PC-3 (cell line): ENCODE data around the gene UNC50. TPM values are rescaled to one million over a fixed set of nuclear protein-coding genes. Genes with fewer than 3 reads are reported as not detected.
A peak's percentile ranks its signal among the peaks of the same experiment; 100 is the strongest.
"Not testable (repeated sequence)": the region's sequence is repeated elsewhere in the genome, so short reads cannot be mapped to it uniquely, and the experiment has no call there.

ENCODE experiments used
- ATAC-seq: fragments of 200-7000 bp; cut with Tn5 transposase; 2 replicates; pipeline ENCODE4 v1.9.1; 2020; ENCODE audit warnings: mild to moderate bottlenecking, moderate library complexity
- BruUV-seq: library from RNA; stranded (reverse); fragments of 400-500 nt; replicated peaks from 2 replicates; lab custom pipeline; 2021; lab: Mats Ljungman, UMichigan
- CTCF ChIA-PET: fragments of 300-600 bp; sonication (Branson Sonifier 250); formaldehyde crosslinking; loops from one replicate; lab custom pipeline; 2022; ENCODE audit warnings: antibody characterized with exemption; lab: Charles Lee
- POLR2A ChIA-PET: fragments of 300-600 bp; sonication (Branson Sonifier 250); formaldehyde crosslinking; loops from one replicate; lab custom pipeline; 2022; ENCODE audit warnings: antibody characterized with exemption; ENCODE audit not compliant: unreplicated experiment; lab: Charles Lee
- DNase-seq: peaks from one replicate; pipeline ENCODE4 v3.0.0-alpha.2; 2015
- H2AFZ ChIP-seq: fragments of 300-600 bp; sonication (generic); 2 replicates; pipeline ENCODE4 v1.6.0; 2016; ENCODE audit warnings: antibody characterized with exemption, low read length
- H3F3A ChIP-seq: fragments of 300-600 bp; sonication (generic); one replicate; pipeline ENCODE4 v1.6.0; 2017; ENCODE audit warnings: antibody characterized with exemption, low read length, control low read depth, mild to moderate bottlenecking; ENCODE audit not compliant: unreplicated experiment
- H3K27ac ChIP-seq: fragments of 300-600 bp; sonication (generic); 2 replicates; pipeline ENCODE4 v1.5.1; 2016; ENCODE audit warnings: mild to moderate bottlenecking, low read length
- H3K27me3 ChIP-seq: fragments of 300-600 bp; sonication (generic); 2 replicates; pipeline ENCODE4 v1.6.1; 2016; ENCODE audit warnings: low read length, mixed read lengths
- H3K36me3 ChIP-seq: fragments of 300-600 bp; sonication (generic); 2 replicates; pipeline ENCODE4 v1.6.1; 2016; ENCODE audit warnings: low read depth, mixed run types, low read length, mixed read lengths
- H3K4me1 ChIP-seq: fragments of 300-600 bp; sonication (generic); 2 replicates; pipeline ENCODE4 v1.5.1; 2016; ENCODE audit warnings: low read length; ENCODE audit not compliant: insufficient read depth
- H3K4me2 ChIP-seq: fragments of 300-600 bp; sonication (generic); 2 replicates; pipeline ENCODE4 v1.6.0; 2016; ENCODE audit warnings: low read length
- H3K4me3 ChIP-seq: fragments of 300-600 bp; sonication (generic); 2 replicates; pipeline ENCODE4 v1.5.1; 2016; ENCODE audit warnings: mild to moderate bottlenecking, low read length, mixed read lengths
- H3K79me2 ChIP-seq: fragments of 300-600 bp; sonication (generic); 2 replicates; pipeline ENCODE4 v1.6.1; 2017; ENCODE audit warnings: low read length, mixed read lengths
- H3K9ac ChIP-seq: fragments of 300-600 bp; sonication (generic); 2 replicates; pipeline ENCODE4 v1.6.0; 2016; ENCODE audit warnings: mild to moderate bottlenecking, low read length
- H3K9me2 ChIP-seq: fragments of 300-600 bp; sonication (generic); replicated peaks from 2 replicates; pipeline ENCODE4 v1.6.1; 2016; ENCODE audit warnings: mixed run types, low read length, mixed read lengths
- H3K9me3 ChIP-seq: fragments of 300-600 bp; sonication (generic); 2 replicates; pipeline ENCODE4 v1.6.1; 2016; ENCODE audit warnings: low read length, mixed read lengths
- H4K20me1 ChIP-seq: fragments of 300-600 bp; sonication (generic); 2 replicates; pipeline ENCODE4 v1.6.1; 2016; ENCODE audit warnings: low read length, mixed read lengths
- CTCF ChIP-seq: fragments of 300-600 bp; sonication (generic); conservative IDR thresholded peaks from 2 replicates; pipeline ENCODE4 v1.5.1; 2017; ENCODE audit warnings: antibody characterized with exemption, low read depth, mild to moderate bottlenecking, low read length
- EZH2 ChIP-seq: fragments of 300-600 bp; sonication (generic); IDR thresholded peaks from one replicate; pipeline ENCODE4 v1.6.1; 2017; ENCODE audit warnings: antibody characterized with exemption, mild to moderate bottlenecking, low read length; ENCODE audit not compliant: unreplicated experiment
- EZH2phosphoT487 ChIP-seq: fragments of 300-600 bp; sonication (generic); IDR thresholded peaks from 2 replicates; pipeline ENCODE4 v1.6.1; 2018; ENCODE audit warnings: mild to moderate bottlenecking, antibody characterized with exemption, low read length, borderline replicate concordance
- intact Hi-C: fragments of 100-400 bp; cut with micrococcal nuclease; formaldehyde crosslinking; loops from 2 replicates; pipeline ENCODE4 v1.9.0; 2023
- total RNA-seq: library from RNA; depleted of rRNA; stranded (reverse); fragments of >200 nt; gene quantifications from 2 replicates; pipeline ENCODE4 v1.2.3, GENCODE V29; 2014

Gene UNC50
- total RNA-seq, 1 experiment from 2014 or later, result 26.0 TPM

DNA sequence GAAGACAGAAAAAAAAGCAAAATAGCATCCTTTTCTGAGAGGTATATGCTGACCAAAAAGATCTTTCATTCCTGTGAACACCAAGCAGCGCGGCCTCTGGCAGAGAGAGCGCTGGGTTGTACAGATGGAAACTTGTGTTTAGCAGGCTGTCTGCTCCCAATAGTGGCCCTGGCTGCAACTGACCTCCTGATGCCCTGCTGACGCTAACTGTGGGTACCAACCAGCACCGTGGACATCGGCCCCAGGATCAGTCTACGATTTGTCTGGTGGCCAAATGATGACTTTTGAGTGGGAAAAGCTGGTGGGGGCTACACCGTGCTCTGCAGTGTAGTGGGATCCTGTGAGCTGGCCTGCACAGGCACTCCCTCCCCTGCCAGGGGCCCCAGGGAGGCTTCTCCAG, 15.8 kb upstream of the UNC50 start:
- H3K9me2 ChIP-seq, result no peaks in the 10 kb centered on the region
- H3K4me2 ChIP-seq, result no peak overlapping the region
- DNase-seq (no peak), ATAC-seq (no peak)
- no peak overlapping the region for H2AFZ ChIP-seq
- ChIA-PET POLR2A (no interaction called here), CTCF (no interaction called here)
- no peaks in the 10 kb centered on the region for H3K27me3 ChIP-seq
- no peak overlapping the region for H3K27ac ChIP-seq
- H3K9ac ChIP-seq, result no peak overlapping the region
- no peaks in the 10 kb centered on the region for H3F3A ChIP-seq
- TF ChIP-seq EZH2phosphoT487, result no peak
- no peak for TF ChIP-seq CTCF
- no peak for TF ChIP-seq EZH2
- no peaks in the 10 kb centered on the region for H3K9me3 ChIP-seq
- no peaks in the 10 kb centered on the region for H3K4me1 ChIP-seq
- H3K79me2 ChIP-seq, result no peaks in the 10 kb centered on the region
- intact Hi-C loops, result no loop called here
- H3K36me3 ChIP-seq, result 0 out of 2 replicates have a peak, but pooled peaks cover 1% of the 10 kb centered on the region
- no TSS peak for BruUV-seq
- H3K4me3 ChIP-seq, result no peak overlapping the region
- H4K20me1 ChIP-seq, result no peaks in the 10 kb centered on the region

- H3K9me3 ChIP-seq, H3K4me2 ChIP-seq, H2AFZ ChIP-seq, H3K27me3 ChIP-seq, H3K36me3 ChIP-seq, H4K20me1 ChIP-seq, H3F3A ChIP-seq, H3K27ac ChIP-seq, H3K9ac ChIP-seq, ATAC-seq, H3K79me2 ChIP-seq, DNase-seq, intact Hi-C loops, BruUV-seq, H3K4me3 ChIP-seq, POLR2A ChIA-PET, CTCF ChIA-PET, H3K9me2 ChIP-seq: not testable (repeated sequence)
- H3K4me1 ChIP-seq, result peaks cover 16% of the 10 kb centered on the region
Measured at GRCh38 chr2:98594665-98595064, 13.7 kb upstream of the UNC50 start.

- Histone ChIP-seq H3K27me3 (no peaks in the 10 kb centered on the region), H3K4me3 (no peak overlapping the region), H4K20me1 (0 out of 2 replicates have a peak, but pooled peaks cover 4% of the 10 kb centered on the region), H3K9ac (no peak overlapping the region), H3K36me3 (peaks cover 26% of the 10 kb centered on the region), H3F3A (peaks cover 8% of the 10 kb centered on the region), H3K9me3 (no peaks in the 10 kb centered on the region), H3K4me1 (peaks cover 23% of the 10 kb centered on the region), H3K79me2 (peaks cover 4% of the 10 kb centered on the region; the same call in 1 of the 2 replicates), H3K27ac (peak overlapping the region; percentile 78), H2AFZ (no peak overlapping the region), H3K4me2 (peak overlapping the region; percentile 42), H3K9me2 (no peaks in the 10 kb centered on the region)
- CTCF ChIA-PET, result no interaction called here
- peak; percentile 89 for ATAC-seq
- intact Hi-C loops, result no loop called here
- DNase-seq, result peak; percentile 89
- no TSS peak for BruUV-seq
- TF ChIP-seq EZH2 (no peak), CTCF (no peak), EZH2phosphoT487 (no peak)
- POLR2A ChIA-PET, result interaction anchor here (0.7 kb wide), 1 partner anchor 10 kb away, joined by 3 read pairs; no protein-coding TSS in a partner anchor
Measured at GRCh38 chr2:98598781-98599428, 9.5 kb upstream of the UNC50 start.
